Measurements from ENCODE around the gene MAPK7.
A peak's percentile ranks its signal among the peaks of the same experiment; 100 is the strongest.

The MAPK7 gene

DNA sequence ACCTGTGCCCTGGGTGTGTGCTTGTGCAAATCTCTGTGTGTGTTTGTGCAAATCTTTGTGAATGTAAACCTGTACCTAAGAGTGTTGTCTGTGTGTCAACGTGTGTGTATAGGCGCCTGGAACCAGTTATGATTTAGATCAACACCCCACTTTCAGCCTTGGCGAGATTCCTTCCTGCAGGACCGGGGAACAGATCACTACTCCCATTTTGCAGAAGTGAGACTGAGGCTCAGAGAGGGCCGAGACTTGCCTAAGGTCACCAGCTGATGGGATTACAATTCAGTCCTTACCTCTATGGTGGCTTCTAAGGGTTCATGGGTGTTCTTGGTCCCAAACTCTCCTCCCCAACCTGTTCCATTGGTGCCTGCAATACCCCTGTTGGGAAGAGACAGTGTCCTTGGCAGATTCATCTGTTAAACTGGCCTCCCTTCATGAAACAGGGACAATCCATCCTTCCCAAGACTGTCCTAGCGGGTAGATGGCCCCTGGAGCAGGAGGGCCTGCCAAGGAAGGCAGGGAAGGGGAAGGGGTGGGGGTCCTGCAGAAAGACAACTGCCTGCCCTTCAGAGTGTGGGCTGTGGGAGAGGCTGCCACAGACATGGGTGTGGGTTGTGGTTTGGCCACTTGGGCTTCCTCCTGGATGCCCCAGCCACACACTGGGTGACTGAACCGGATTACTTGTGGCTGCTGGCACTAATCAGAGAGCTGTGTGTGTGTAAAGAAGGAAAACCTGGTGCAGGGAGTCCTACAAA, 6.9 kb upstream of the MAPK7 start:
- no peak for DNase-seq (ENCODE audit: low read depth, low spot score)
- Histone ChIP-seq H3K36me3 (ENCODE audit: control insufficient read depth, insufficient read depth, low read length) (no peaks in the 10 kb centered on the region), H3K4me3 (ENCODE audit: low read length) (no peak overlapping the region), H3K27me3 (ENCODE audit: control insufficient read depth, insufficient read depth, low read length) (no peaks in the 10 kb centered on the region), H3K27ac (ENCODE audit: low read length) (no peak overlapping the region), H3K4me1 (ENCODE audit: control insufficient read depth, insufficient read depth, low read length) (peaks cover 3% of the 10 kb centered on the region), H3K9me3 (ENCODE audit: control insufficient read depth, insufficient read depth, low read length) (no peaks in the 10 kb centered on the region)
- no CpG with 5 or more reads among the region's 7 CpGs for WGBS (ENCODE audit: insufficient coverage, insufficient read length)

DNA sequence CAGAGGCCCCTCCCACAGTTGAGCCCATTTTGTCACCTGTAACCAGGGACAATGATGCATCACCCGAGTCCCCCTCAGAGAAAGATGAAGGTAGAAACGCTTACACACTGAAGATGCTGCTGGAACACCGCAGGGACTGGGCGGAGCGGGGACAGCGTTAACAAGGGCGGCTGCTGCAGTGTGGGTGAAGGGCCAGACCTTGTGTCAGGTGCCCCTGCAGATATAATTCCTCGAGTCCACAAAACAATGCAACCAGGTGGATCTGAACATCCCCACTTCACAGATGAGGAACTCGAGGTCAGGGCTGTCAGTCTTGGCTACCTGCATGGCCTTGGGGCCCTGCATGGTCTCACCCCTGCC, 6.3 kb upstream of the MAPK7 start:
- Histone ChIP-seq H3K4me1 (ENCODE audit: control insufficient read depth, insufficient read depth, low read length) (peaks cover 3% of the 10 kb centered on the region), H3K9me3 (ENCODE audit: control insufficient read depth, insufficient read depth, low read length) (no peaks in the 10 kb centered on the region), H3K36me3 (ENCODE audit: control insufficient read depth, insufficient read depth, low read length) (no peaks in the 10 kb centered on the region), H3K4me3 (ENCODE audit: low read length) (no peak overlapping the region), H3K27me3 (ENCODE audit: control insufficient read depth, insufficient read depth, low read length) (no peaks in the 10 kb centered on the region), H3K27ac (ENCODE audit: low read length) (no peak overlapping the region)
- no CpG with 5 or more reads among the region's 9 CpGs for WGBS (ENCODE audit: insufficient coverage, insufficient read length)
- no peak for DNase-seq (ENCODE audit: low read depth, low spot score)

DNA sequence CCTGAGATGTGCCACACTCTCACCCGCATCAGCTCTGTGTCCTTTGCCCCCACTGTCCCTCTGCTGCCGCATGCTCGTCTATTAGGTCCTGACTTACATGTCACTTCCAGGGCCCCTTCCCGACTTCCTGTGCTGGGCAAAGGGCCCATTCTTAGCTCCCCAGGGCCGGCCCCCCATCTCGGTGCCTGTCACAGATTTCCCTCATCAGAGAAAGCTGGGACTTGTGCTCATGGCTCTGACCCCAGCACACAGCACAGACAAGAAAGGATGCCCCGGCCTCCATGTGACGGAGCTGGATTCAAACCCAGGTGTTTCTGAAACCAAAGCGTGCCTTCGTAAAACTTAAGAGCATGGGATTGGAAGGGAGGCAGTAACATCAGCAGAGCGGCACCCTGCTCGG, 5.9 kb upstream of the MAPK7 start:
- H3K9me3 ChIP-seq (ENCODE audit: control insufficient read depth, insufficient read depth, low read length) = no peaks in the 10 kb centered on the region
- DNase-seq (ENCODE audit: low read depth, low spot score) = no peak
- peaks cover 3% of the 10 kb centered on the region for H3K4me1 ChIP-seq (ENCODE audit: control insufficient read depth, insufficient read depth, low read length)
- WGBS (ENCODE audit: insufficient coverage, insufficient read length) = no CpG with 5 or more reads among the region's 12 CpGs
- no peak overlapping the region for H3K27ac ChIP-seq (ENCODE audit: low read length)
- no peak overlapping the region for H3K4me3 ChIP-seq (ENCODE audit: low read length)
- H3K27me3 ChIP-seq (ENCODE audit: control insufficient read depth, insufficient read depth, low read length) = no peaks in the 10 kb centered on the region
- H3K36me3 ChIP-seq (ENCODE audit: control insufficient read depth, insufficient read depth, low read length) = no peaks in the 10 kb centered on the region

DNA sequence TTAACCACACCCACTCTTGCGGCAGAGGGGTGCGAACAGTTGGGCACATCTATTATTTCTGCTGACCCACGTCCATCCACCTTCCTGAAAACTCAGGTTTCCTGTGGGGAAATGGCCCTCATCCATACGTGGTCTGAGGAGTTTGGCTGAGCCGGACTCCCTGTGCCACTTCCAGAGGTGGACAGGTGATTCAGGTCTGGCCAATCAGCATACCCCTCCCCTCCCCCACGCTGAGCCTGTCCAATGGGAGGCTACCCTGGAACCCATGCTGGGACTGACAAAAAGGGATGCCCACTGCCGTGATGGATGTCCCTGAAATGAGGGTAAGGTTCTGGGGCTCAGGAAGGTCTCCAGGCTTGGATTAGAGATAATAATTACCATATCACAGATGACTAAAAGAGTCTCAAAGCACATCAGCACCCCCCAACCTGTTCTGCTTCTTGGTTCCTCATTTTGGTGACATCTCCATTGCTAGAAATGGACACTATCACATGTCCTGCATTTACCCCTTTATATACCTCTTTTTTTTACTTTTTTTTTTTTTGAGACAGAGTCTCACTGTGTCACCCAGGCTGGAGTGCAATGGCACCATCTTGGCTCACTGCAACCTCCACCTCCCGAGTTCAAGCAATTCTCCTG, 5.3 kb upstream of the MAPK7 start:
- Histone ChIP-seq H3K36me3 (ENCODE audit: control insufficient read depth, insufficient read depth, low read length) (no peaks in the 10 kb centered on the region), H3K27me3 (ENCODE audit: control insufficient read depth, insufficient read depth, low read length) (no peaks in the 10 kb centered on the region), H3K9me3 (ENCODE audit: control insufficient read depth, insufficient read depth, low read length) (no peaks in the 10 kb centered on the region), H3K27ac (ENCODE audit: low read length) (no peak overlapping the region), H3K4me1 (ENCODE audit: control insufficient read depth, insufficient read depth, low read length) (peaks cover 3% of the 10 kb centered on the region), H3K4me3 (ENCODE audit: low read length) (no peak overlapping the region)
- DNase-seq (ENCODE audit: low read depth, low spot score) = no peak
- WGBS (ENCODE audit: insufficient coverage, insufficient read length) = no CpG with 5 or more reads among the region's 8 CpGs

DNA sequence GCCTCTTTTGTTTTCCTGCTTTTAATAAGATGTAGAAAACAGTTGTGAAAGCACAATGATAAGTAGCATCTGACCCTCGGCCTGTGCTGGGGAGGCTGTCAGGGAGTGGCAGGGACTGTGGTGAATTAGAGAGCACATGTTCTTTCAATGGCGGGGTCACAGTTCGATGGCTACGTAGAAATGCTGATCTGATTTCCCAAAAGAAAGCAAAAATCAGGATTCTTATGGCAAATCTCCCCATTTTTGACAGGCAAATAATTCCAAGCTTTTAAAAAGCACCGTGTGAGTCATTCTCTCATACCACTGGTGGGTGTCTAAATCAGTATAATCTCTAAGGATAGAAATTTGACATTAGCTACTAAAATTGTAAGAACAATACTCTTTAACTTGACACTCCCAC, 4.2 kb upstream of the MAPK7 start:
- Histone ChIP-seq H3K27ac (ENCODE audit: low read length) (no peak overlapping the region), H3K4me1 (ENCODE audit: control insufficient read depth, insufficient read depth, low read length) (peaks cover 3% of the 10 kb centered on the region), H3K4me3 (ENCODE audit: low read length) (no peak overlapping the region), H3K36me3 (ENCODE audit: control insufficient read depth, insufficient read depth, low read length) (no peaks in the 10 kb centered on the region), H3K27me3 (ENCODE audit: control insufficient read depth, insufficient read depth, low read length) (no peaks in the 10 kb centered on the region), H3K9me3 (ENCODE audit: control insufficient read depth, insufficient read depth, low read length) (no peaks in the 10 kb centered on the region)
- DNase-seq (ENCODE audit: low read depth, low spot score) = no peak
- no CpG with 5 or more reads among the region's 5 CpGs for WGBS (ENCODE audit: insufficient coverage, insufficient read length)

DNA sequence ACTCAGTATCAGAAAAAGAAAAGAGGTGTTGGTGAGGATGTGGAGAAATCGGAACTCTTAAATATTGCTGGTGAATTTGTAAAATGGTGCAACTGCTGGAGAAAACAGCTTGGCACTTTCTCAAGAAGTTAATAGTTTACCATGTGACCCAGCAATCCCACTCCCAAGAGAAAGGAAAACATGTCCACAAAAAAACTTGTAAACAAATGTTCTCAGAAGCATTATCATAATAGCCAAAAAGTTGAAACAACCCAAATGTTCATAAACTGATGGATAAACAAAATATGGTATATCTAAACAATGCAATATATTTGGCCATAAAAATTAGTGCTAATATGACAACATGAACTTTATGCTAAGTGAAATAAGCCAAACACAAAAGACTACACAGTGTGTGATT, 2.6 kb upstream of the MAPK7 start:
- no CpG with 5 or more reads among the region's 1 CpG for WGBS (ENCODE audit: insufficient coverage, insufficient read length)
- no peaks in the 10 kb centered on the region for H3K27me3 ChIP-seq (ENCODE audit: control insufficient read depth, insufficient read depth, low read length)
- DNase-seq (ENCODE audit: low read depth, low spot score) = no peak
- no peak overlapping the region for H3K4me3 ChIP-seq (ENCODE audit: low read length)
- H3K9me3 ChIP-seq (ENCODE audit: control insufficient read depth, insufficient read depth, low read length) = no peaks in the 10 kb centered on the region
- H3K36me3 ChIP-seq (ENCODE audit: control insufficient read depth, insufficient read depth, low read length) = peaks cover 12% of the 10 kb centered on the region
- H3K27ac ChIP-seq (ENCODE audit: low read length) = no peak overlapping the region
- H3K4me1 ChIP-seq (ENCODE audit: control insufficient read depth, insufficient read depth, low read length) = peaks cover 4% of the 10 kb centered on the region

DNA sequence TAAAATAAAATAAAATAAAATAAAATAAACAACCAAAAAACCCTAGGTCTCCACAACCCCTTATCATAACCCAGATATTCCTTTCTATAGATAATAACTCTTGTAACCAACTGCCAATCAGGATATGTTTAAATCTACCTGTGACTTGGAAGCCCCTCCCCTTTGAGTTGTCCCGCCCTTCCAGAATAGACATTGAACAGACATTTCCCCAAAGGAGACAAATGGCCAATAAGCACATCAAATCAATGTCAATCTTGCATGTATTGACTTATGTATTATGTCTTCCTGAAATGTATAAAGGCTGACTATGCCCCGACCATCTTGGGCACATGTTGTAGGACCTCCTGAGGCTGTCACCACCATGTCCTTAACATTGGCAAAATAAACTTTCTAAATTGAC, 1.5 kb upstream of the MAPK7 start:
- no peak for DNase-seq (ENCODE audit: low read depth, low spot score)
- H3K4me3 ChIP-seq (ENCODE audit: low read length) = peak overlapping the region; percentile 61; the same call in 1 of the 2 replicates
- no CpG with 5 or more reads among the region's 2 CpGs for WGBS (ENCODE audit: insufficient coverage, insufficient read length)
- H3K27ac ChIP-seq (ENCODE audit: low read length) = no peak overlapping the region
- no peaks in the 10 kb centered on the region for H3K27me3 ChIP-seq (ENCODE audit: control insufficient read depth, insufficient read depth, low read length)
- H3K4me1 ChIP-seq (ENCODE audit: control insufficient read depth, insufficient read depth, low read length) = peaks cover 4% of the 10 kb centered on the region
- H3K9me3 ChIP-seq (ENCODE audit: control insufficient read depth, insufficient read depth, low read length) = no peaks in the 10 kb centered on the region
- H3K36me3 ChIP-seq (ENCODE audit: control insufficient read depth, insufficient read depth, low read length) = peaks cover 23% of the 10 kb centered on the region

DNA sequence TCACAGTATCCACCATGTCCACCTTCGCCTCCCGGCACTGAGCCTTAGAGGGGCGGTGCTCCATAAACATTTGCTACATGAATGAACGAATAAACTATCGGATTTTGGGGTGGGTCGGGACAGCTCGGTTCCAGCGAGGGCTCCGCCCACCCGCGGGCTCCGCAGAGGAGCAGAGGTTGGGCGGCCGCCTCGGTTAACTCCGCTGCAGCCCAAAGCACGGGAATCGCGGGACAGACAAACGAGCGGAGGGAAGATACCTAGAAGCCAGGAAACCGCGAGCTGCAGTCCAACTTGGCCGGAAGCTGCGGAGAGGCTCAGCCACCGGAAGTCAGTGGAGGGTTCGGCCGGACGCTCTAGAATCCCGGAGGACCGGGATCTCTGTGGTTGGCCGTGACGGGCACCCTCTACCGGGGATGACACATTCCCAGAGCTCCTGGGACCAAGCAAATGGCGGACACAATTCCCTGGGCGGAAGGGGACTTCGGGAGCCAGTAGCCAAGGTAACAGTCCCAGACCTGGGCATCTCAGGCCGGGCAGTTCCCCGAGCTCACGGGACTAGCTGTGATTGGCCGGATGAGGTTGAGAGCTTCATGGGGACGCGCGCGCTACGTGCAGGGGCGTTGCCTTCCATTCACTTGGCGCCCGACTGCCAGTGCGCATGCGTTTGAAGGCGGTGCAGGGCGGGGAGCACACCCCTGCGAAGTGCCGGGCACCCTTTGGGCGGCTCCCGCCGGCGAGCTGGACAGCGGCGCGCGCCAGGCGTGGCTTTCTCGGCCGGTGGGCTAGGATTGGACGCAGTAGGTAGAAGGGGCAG, 489 bp upstream of the MAPK7 start:
- WGBS (ENCODE audit: insufficient coverage, insufficient read length) = no CpG with 5 or more reads among the region's 67 CpGs
- Histone ChIP-seq H3K9me3 (ENCODE audit: control insufficient read depth, insufficient read depth, low read length) (no peaks in the 10 kb centered on the region), H3K36me3 (ENCODE audit: control insufficient read depth, insufficient read depth, low read length) (peaks cover 33% of the 10 kb centered on the region), H3K4me3 (ENCODE audit: low read length) (peak overlapping the region; percentile 74), H3K27ac (ENCODE audit: low read length) (no peak overlapping the region), H3K27me3 (ENCODE audit: control insufficient read depth, insufficient read depth, low read length) (no peaks in the 10 kb centered on the region), H3K4me1 (ENCODE audit: control insufficient read depth, insufficient read depth, low read length) (peaks cover 4% of the 10 kb centered on the region)
- peak; percentile 96 for DNase-seq (ENCODE audit: low read depth, low spot score)

DNA sequence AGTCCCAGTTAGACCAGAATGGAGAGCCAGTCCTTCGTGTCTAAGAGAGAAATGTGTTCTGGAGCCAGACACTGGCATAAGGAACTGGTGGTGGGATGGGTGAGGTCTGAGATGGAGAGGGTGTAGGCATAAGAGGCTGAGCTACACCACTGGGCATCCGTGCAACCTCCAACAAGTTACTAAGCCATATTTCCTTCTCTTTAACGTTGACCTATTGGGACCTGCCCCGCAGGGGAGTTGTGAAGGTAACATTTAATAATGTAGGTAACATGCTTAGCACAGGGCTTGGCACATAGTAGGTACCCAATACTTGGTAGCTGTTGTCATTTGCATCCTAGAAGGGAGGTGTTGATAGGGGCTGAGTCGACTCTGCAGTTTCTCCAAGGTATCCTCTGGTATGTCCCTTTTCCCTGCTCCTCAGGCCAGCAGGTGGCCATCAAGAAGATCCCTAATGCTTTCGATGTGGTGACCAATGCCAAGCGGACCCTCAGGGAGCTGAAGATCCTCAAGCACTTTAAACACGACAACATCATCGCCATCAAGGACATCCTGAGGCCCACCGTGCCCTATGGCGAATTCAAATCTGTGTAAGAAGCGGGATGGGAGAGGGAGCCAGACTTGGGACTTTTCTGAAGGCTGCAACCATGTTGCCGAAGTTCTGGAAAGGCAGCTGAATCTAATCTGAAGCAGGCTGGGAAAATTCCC, 1.2 kb downstream of the MAPK7 start:
- no peak overlapping the region for H3K27ac ChIP-seq (ENCODE audit: low read length)
- no peaks in the 10 kb centered on the region for H3K9me3 ChIP-seq (ENCODE audit: control insufficient read depth, insufficient read depth, low read length)
- H3K27me3 ChIP-seq (ENCODE audit: control insufficient read depth, insufficient read depth, low read length) = no peaks in the 10 kb centered on the region
- peak overlapping the region; percentile 74; the same call in 1 of the 2 replicates for H3K4me3 ChIP-seq (ENCODE audit: low read length)
- no CpG with 5 or more reads among the region's 13 CpGs for WGBS (ENCODE audit: insufficient coverage, insufficient read length)
- no peak for DNase-seq (ENCODE audit: low read depth, low spot score)
- H3K36me3 ChIP-seq (ENCODE audit: control insufficient read depth, insufficient read depth, low read length) = peaks cover 44% of the 10 kb centered on the region
- H3K4me1 ChIP-seq (ENCODE audit: control insufficient read depth, insufficient read depth, low read length) = peaks cover 2% of the 10 kb centered on the region; the same call in 1 of the 2 replicates

All from iPS DF 6.9 (cell line).